GM12878 (cell line): ENCODE data around the gene GLI2. TPM values are rescaled to one million over a fixed set of nuclear protein-coding genes. Genes with fewer than 3 reads are reported as not detected.

Experiments
- ATAC-seq: fragments of 200-7000 bp; cut with Tn5 transposase; 3 replicates; pipeline ENCODE4 v1.9.1; 2020; ENCODE audit warnings: mild to moderate bottlenecking, moderate library complexity
- BruUV-seq: library from RNA; stranded (reverse); fragments of 400-500 nt; replicated peaks from 2 replicates; lab custom pipeline; 2021; lab: Mats Ljungman, UMichigan
- CTCF ChIA-PET: fragments of 300-600 bp; sonication (Branson Sonifier 250); formaldehyde crosslinking; extraction: SDS; loops from one replicate; lab custom pipeline; 2021; ENCODE audit warnings: inconsistent platforms; lab: Yijun Ruan, JAX
- POLR2A ChIA-PET: fragments of 350-600 bp; formaldehyde crosslinking; extraction: SDS; loops from one replicate; lab custom pipeline; 2021; ENCODE audit warnings: inconsistent platforms; lab: Charles Lee
- RAD21 ChIA-PET: fragments of 300-600 bp; sonication (Branson Sonifier 250); formaldehyde crosslinking; loops from one replicate; lab custom pipeline; 2023; ENCODE audit warnings: antibody characterized with exemption; ENCODE audit not compliant: unreplicated experiment; lab: Charles Lee
- SMC1A ChIA-PET: fragments of 300-600 bp; sonication (Branson Sonifier 250); formaldehyde crosslinking; loops from one replicate; lab custom pipeline; 2023; ENCODE audit not compliant: unreplicated experiment, uncharacterized antibody; lab: Charles Lee
- DNase-seq: peaks from one replicate; pipeline ENCODE4 v3.0.0-alpha.2; 2011; ENCODE audit warnings: low read depth, low spot score
- FAIRE-seq: peaks from 3 replicates; lab custom pipeline; 2011; peaks lifted over from hg19 to GRCh38; lab: Jason Lieb, UNC
- H2AFZ ChIP-seq: 2 replicates; pipeline ENCODE4 v1.6.0; 2011; ENCODE audit warnings: low read depth, low read length, control low read depth; ENCODE audit not compliant: control insufficient read depth
- H3K27ac ChIP-seq: 2 replicates; pipeline ENCODE4 v1.5.1; 2011; ENCODE audit warnings: control low read depth; ENCODE audit not compliant: control insufficient read depth, insufficient read depth
- H3K27me3 ChIP-seq, 2 experiments: replicated peaks in 1 of 2; 2 replicates each; pipeline versions ENCODE4 v1.6.0 to v1.6.1; 2011; ENCODE audit warnings: low read length in 1 of 2; ENCODE audit not compliant: control insufficient read depth in 2 of 2, insufficient read depth in 2 of 2
- H3K36me3 ChIP-seq, 2 experiments: 2 replicates each; pipeline ENCODE4 v1.5.1; 2011; ENCODE audit warnings: low read length in 1 of 2; ENCODE audit not compliant: control insufficient read depth in 2 of 2, insufficient read depth in 2 of 2
- H3K4me1 ChIP-seq: 2 replicates; pipeline ENCODE4 v1.6.1; 2011; ENCODE audit warnings: mild to moderate bottlenecking, low read length, moderate library complexity, mixed read lengths; ENCODE audit not compliant: control insufficient read depth, insufficient read depth
- H3K4me2 ChIP-seq: 2 replicates; pipeline ENCODE4 v1.6.0; 2011; ENCODE audit warnings: control low read depth; ENCODE audit not compliant: control insufficient read depth, insufficient read depth
- H3K4me3 ChIP-seq: fragments of 200-600 bp; sonication (generic); 2 replicates; pipeline ENCODE4 v1.5.1; 2016
- H3K79me2 ChIP-seq: 2 replicates; pipeline ENCODE4 v1.6.0; 2011; ENCODE audit warnings: low read length; ENCODE audit not compliant: control insufficient read depth, insufficient read depth
- H3K9ac ChIP-seq: 2 replicates; pipeline ENCODE4 v1.8.0; 2011; ENCODE audit warnings: low read length, control low read depth, mixed read lengths; ENCODE audit not compliant: control insufficient read depth, insufficient read depth
- H3K9me3 ChIP-seq: replicated peaks from 3 replicates; pipeline ENCODE4 v1.5.1; 2011; ENCODE audit warnings: mild to moderate bottlenecking, low read length; ENCODE audit not compliant: control insufficient read depth, insufficient read depth
- H4K20me1 ChIP-seq: 2 replicates; pipeline ENCODE4 v1.6.0; 2011; ENCODE audit not compliant: control insufficient read depth, insufficient read depth
- GATAD2B ChIP-seq: fragments of 450-650 bp; conservative IDR thresholded peaks from 2 replicates; pipeline ENCODE4 v1.6.1; 2017; ENCODE audit warnings: low read depth, mild to moderate bottlenecking, moderate library complexity
- JUND ChIP-seq: IDR thresholded peaks from 2 replicates; pipeline ENCODE4 v1.6.1; 2012; ENCODE audit warnings: low read depth, mild to moderate bottlenecking, low read length, improper control_type of control experiment, moderate library complexity
- KLF5 ChIP-seq: fragments of 450-650 bp; IDR thresholded peaks from 2 replicates; pipeline ENCODE4 v1.6.1; 2014; ENCODE audit warnings: mild to moderate bottlenecking; ENCODE audit not compliant: partially characterized antibody
- MEF2B ChIP-seq: fragments of 450-650 bp; IDR thresholded peaks from 2 replicates; pipeline ENCODE4 v1.6.1; 2018; ENCODE audit warnings: mild to moderate bottlenecking, moderate library complexity; ENCODE audit not compliant: partially characterized antibody, poor library complexity, severe bottlenecking
- PKNOX1 ChIP-seq: fragments of 450-650 bp; IDR thresholded peaks from 2 replicates; pipeline ENCODE4 v1.6.1; 2016; ENCODE audit warnings: mild to moderate bottlenecking
- ZNF24 ChIP-seq: fragments of 450-650 bp; IDR thresholded peaks from 2 replicates; pipeline ENCODE4 v1.6.1; 2017; ENCODE audit warnings: antibody characterized with exemption, mild to moderate bottlenecking
- WGBS: methylation state at CpG from one replicate; pipeline ENCODE4 v1.1.6; 2016; ENCODE audit warnings: low lambda C conversion rate; ENCODE audit not compliant: insufficient replicate concordance, insufficient coverage; ENCODE audit errors: missing lambda C conversion rate; 5-methylcytosine and 5-hydroxymethylcytosine counted together
- in situ Hi-C: fragments of 300-500 bp; cut with MboI; formaldehyde crosslinking; loops from 9 replicates; pipeline ENCODE4 v1.14.3; 2018; ENCODE audit warnings: mixed read lengths
- intact Hi-C: fragments of 100-400 bp; cut with micrococcal nuclease; formaldehyde crosslinking; loops from one replicate; pipeline ENCODE4 v1.14.2; 2022; ENCODE audit not compliant: unreplicated experiment
- polyA plus RNA-seq, 11 experiments: library from polyadenylated mRNA; depleted of rRNA in 4 of 11; unstranded in 6 of 11; stranded (reverse) in 5 of 11; fragments of >200 nt; fragmentation: Nextera tagmentation in 4 of 11; fragmentation: Illumina TruSeq in 1 of 11; extraction: Ambion mirVana in 4 of 11; extraction: Trizol in 1 of 11; gene quantifications; 1 replicate in 1 of 11; 2 replicates in 10 of 11; pipeline versions ENCODE4 v1.2.1 to v1.2.3, GENCODE V29; 2011 to 2016; ENCODE audit warnings: inconsistent platforms in 2 of 11, missing spikeins in 2 of 11, low read depth in 1 of 11
- total RNA-seq, 4 experiments: library from RNA; depleted of rRNA in 3 of 4; stranded (reverse); fragments of >200 nt in 3 of 4; fragmentation: Illumina TruSeq in 1 of 4; extraction: Trizol in 1 of 4; gene quantifications; 2 replicates each; pipeline versions ENCODE4 v1.2.1 to v1.2.3, GENCODE V29; 2013 to 2021

The GLI2 gene
- total and polyA plus RNA-seq, 10 of the 15 experiments (the other 5 are each of a cell fraction or from before 2014, with no cell fraction given) = 0.01 TPM; not detected in 9

DNA sequence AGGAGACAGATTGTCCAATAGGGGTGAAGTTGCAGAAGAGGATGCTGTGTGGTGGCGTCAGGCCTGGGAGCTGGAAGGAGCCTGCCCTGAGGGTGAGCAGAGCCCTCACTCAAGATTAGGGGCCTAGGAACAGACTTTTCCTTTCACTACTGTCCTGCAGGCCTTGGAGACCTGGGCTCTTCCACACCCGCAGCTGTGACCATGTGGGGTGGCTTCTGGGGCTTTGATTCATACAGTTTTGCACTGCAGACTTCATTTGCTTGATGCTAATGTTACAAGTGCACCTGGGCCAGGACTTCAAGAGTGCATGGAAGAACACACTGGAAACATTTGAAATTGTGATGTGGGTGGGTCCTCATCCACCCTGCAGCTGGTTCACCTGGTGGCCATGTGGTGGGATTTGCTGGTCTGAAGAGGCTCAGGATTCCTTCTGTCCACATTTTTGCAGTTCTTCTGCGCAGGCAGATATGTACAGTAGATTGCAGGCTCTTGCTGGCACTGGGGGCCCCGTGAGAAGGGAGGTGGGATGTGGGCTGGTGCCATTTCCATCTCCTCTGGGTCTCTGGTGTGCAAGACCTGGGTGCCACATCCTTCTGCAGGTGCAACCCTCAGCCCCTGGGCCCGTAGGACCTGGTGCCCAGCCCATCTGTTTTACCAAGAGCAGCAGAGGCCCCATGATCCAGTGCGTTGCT lies 9.9 kb downstream of the GLI2 start:
- Histone ChIP-seq H3K9me3 (no peaks in the 10 kb centered on the region), H3K36me3 (no peaks in the 10 kb centered on the region), H3K27ac (no peak overlapping the region), H3K4me1 (no peaks in the 10 kb centered on the region), H3K4me2 (no peak overlapping the region), H4K20me1 (no peaks in the 10 kb centered on the region), H3K27me3 (peaks cover 3 to 6% of the 10 kb centered on the region in 2 experiments; a peak in 3 of 4 replicates)
- ChIA-PET SMC1A (no interaction called here), POLR2A (no interaction called here), CTCF (no interaction called here), RAD21 (no interaction called here)
- in situ Hi-C loops = no loop called here
- no TSS peak for BruUV-seq
- no peak for FAIRE-seq
- TF ChIP-seq MEF2B (no peak), JUND (no peak), PKNOX1 (no peak), ZNF24 (no peak), KLF5 (no peak), GATAD2B (no peak)
- TF ChIP-seq, all 136 proteins: peak for 0
- DNase-seq = no peak
- no peak for ATAC-seq
- Histone ChIP-seq H3K79me2 (no peaks in the 10 kb centered on the region), H2AFZ (no peak overlapping the region), H3K9ac (no peak overlapping the region), H3K4me3 (no peak overlapping the region)
- WGBS = 10% methylated on average over 6 of the region's 6 CpGs
- intact Hi-C loops = no loop called here
